ENCODE data around the gene EPS15. TPM values are rescaled to one million over a fixed set of nuclear protein-coding genes. Genes with fewer than 3 reads are reported as not detected.

The EPS15 gene
- total and polyA plus RNA-seq, 9 donors = 20.9 to 84.0 (median 68.4) TPM

- 95 to 97% (median 97%) methylated on average over 5 of the region's 5 CpGs for WGBS, 3 donors
- DNase-seq = no peak
Measured at GRCh38 chr1:51435878-51436277, 83.2 kb downstream of the EPS15 start.

GRCh38 chr1:51433972-51434510 lies 85.0 kb downstream of the EPS15 start:
- intact Hi-C loops (cut with DNase I) = no loop called here
- Histone ChIP-seq H3K27me3 (no peaks in the 10 kb centered on the region), H3K27ac (no peak overlapping the region), H3K9me3 (no peaks in the 10 kb centered on the region), H3K4me1 (ENCODE audit: insufficient read depth) (no peaks in the 10 kb centered on the region), H3K36me3 (no peaks in the 10 kb centered on the region), H3K4me3 (no peak overlapping the region)
- DNase-seq = no peak
- TF ChIP-seq CTCF (IDR thresholded peaks at IDR 0.05) = no peak
- TF ChIP-seq POLR2A (IDR thresholded peaks at IDR 0.05) = no peak
- no peak for TF ChIP-seq EP300 (IDR thresholded peaks at IDR 0.05)
- WGBS, 3 donors = 80 to 83% (median 81%) methylated on average over 2 of the region's 2 CpGs

More at GRCh38 chr1:51435878-51436277, 83.2 kb downstream of the EPS15 start:
- no peaks in the 10 kb centered on the region for H3K4me1 ChIP-seq (ENCODE audit: insufficient read depth)
- TF ChIP-seq POLR2A (IDR thresholded peaks at IDR 0.05) (no peak), CTCF (IDR thresholded peaks at IDR 0.05) (no peak), EP300 (IDR thresholded peaks at IDR 0.05) (no peak)
- no peak overlapping the region for H3K4me3 ChIP-seq
- H3K27ac ChIP-seq = no peak overlapping the region
- no peaks in the 10 kb centered on the region for H3K36me3 ChIP-seq
- intact Hi-C loops (cut with DNase I) = no loop called here
- no peaks in the 10 kb centered on the region for H3K9me3 ChIP-seq
- no peaks in the 10 kb centered on the region for H3K27me3 ChIP-seq

- WGBS, 3 donors = 72 to 78% (median 77%) methylated on average over 4 of the region's 4 CpGs
- intact Hi-C loops (cut with DNase I) = no loop called here
- no peak overlapping the region for H3K4me3 ChIP-seq
- H3K27ac ChIP-seq = no peak overlapping the region
- H3K36me3 ChIP-seq = no peaks in the 10 kb centered on the region
- DNase-seq = no peak
- H3K9me3 ChIP-seq = no peaks in the 10 kb centered on the region
- TF ChIP-seq EP300 (IDR thresholded peaks at IDR 0.05) (no peak), POLR2A (IDR thresholded peaks at IDR 0.05) (no peak), CTCF (IDR thresholded peaks at IDR 0.05) (no peak)
- no peaks in the 10 kb centered on the region for H3K27me3 ChIP-seq
- H3K4me1 ChIP-seq (ENCODE audit: insufficient read depth) = no peaks in the 10 kb centered on the region
Measured at GRCh38 chr1:51433269-51433971, 85.6 kb downstream of the EPS15 start.

GRCh38 chr1:51432146-51432545 lies 86.9 kb downstream of the EPS15 start:
- Histone ChIP-seq H3K27ac (no peak overlapping the region), H3K27me3 (no peaks in the 10 kb centered on the region), H3K4me1 (ENCODE audit: insufficient read depth) (no peaks in the 10 kb centered on the region), H3K36me3 (no peaks in the 10 kb centered on the region), H3K4me3 (no peak overlapping the region), H3K9me3 (no peaks in the 10 kb centered on the region)
- no peak for DNase-seq
- intact Hi-C loops (cut with DNase I) = no loop called here
- TF ChIP-seq POLR2A (IDR thresholded peaks at IDR 0.05) (no peak), CTCF (IDR thresholded peaks at IDR 0.05) (no peak), EP300 (IDR thresholded peaks at IDR 0.05) (no peak)

All from ovary (tissue), 9 donors.